Left renal pelvis (tissue), 4 donors: Measurements from ENCODE around the gene CLC. TPM values are rescaled to one million over a fixed set of nuclear protein-coding genes. Genes with fewer than 3 reads are reported as not detected.

ENCODE experiments used
- DNase-seq, 4 donors: peaks; one replicate each; pipeline ENCODE4 v3.0.0-alpha.2; 2013; ENCODE audit warnings: low read depth in 4 of 4, low spot score in 3 of 4
- polyA plus RNA-seq, 4 donors: library from polyadenylated mRNA; unstranded; fragments of 120-200 nt; gene quantifications; one replicate each; pipeline ENCODE4 v1.2.1, GENCODE V29; 2013; ENCODE audit not compliant: insufficient read length in 4 of 4

The CLC gene
- polyA plus RNA-seq, 4 donors: 1.1 to 5.5 (median 1.5) TPM

DNA sequence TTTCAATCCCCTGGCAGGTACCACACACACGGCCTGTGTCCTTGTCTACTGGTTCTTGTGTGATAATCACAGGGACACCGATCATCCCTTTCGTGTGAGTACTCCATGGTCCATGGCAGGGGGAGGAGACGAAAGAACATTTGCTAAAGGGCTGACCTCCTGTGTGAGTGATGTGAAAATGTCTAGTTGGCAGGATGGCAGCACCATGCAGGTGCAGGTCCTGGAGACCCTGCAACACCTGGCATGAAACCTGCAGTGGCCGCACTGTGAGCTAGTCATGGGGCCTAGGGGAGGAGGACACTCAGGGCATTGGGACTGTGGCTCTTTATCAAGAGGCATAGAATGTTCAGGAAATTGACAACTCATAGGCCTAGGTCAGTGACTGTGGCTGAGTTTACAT is 56.4 kb downstream of the CLC start:
- no peak for DNase-seq

Other genes starting within 250 kb of the CLC start
- gene DLL3, start 239.1 kb downstream of the CLC start, polyA plus RNA-seq: under 1 TPM; 0.33 to 0.78 (median 0.64) TPM
- gene SELENOV, start 222.9 kb downstream of the CLC start, polyA plus RNA-seq: 1 to 10 TPM; 3.2 to 8.2 (median 5.5) TPM
- 1 to 10 TPM; 4.2 to 5.3 (median 4.5) TPM for gene EID2B, start 205.2 kb downstream of the CLC start, polyA plus RNA-seq
- gene EID2, start 197.9 kb downstream of the CLC start, polyA plus RNA-seq: 10 to 100 TPM; 16.2 to 24.3 (median 20.1) TPM
- not detected for gene LGALS13, start 135.5 kb downstream of the CLC start, polyA plus RNA-seq
- gene LGALS16, start 82.1 kb downstream of the CLC start, polyA plus RNA-seq: not detected
- not detected for gene LGALS14, start 33.5 kb downstream of the CLC start, polyA plus RNA-seq
- gene LEUTX, start 40.8 kb upstream of the CLC start, polyA plus RNA-seq: not detected
- gene DYRK1B, start 96.1 kb upstream of the CLC start, polyA plus RNA-seq: 10 to 100 TPM; 20.5 to 38.7 (median 32.5) TPM
- gene FBL, start 108.3 kb upstream of the CLC start, polyA plus RNA-seq: 100 to 1,000 TPM; 285 to 358 (median 326) TPM
- gene FCGBP, start 196.6 kb upstream of the CLC start, polyA plus RNA-seq: 1 to 10 TPM; 1.7 to 9.5 (median 6.1) TPM
- 100 to 1,000 TPM in 1 of 4 donors, 10 to 100 TPM in 3; 55.3 to 103 (median 85.8) TPM for gene PSMC4, start 233.1 kb upstream of the CLC start, polyA plus RNA-seq